ENCODE measurements around the gene TNFRSF1A. TPM values are rescaled to one million over a fixed set of nuclear protein-coding genes. Genes with fewer than 3 reads are reported as not detected.

The TNFRSF1A gene
- total and polyA plus RNA-seq, 9 of the 15 experiments (the other 6 are each of a cell fraction or from before 2014, with no cell fraction given), result 0.76 to 43.5 (median 30.0) TPM

DNA sequence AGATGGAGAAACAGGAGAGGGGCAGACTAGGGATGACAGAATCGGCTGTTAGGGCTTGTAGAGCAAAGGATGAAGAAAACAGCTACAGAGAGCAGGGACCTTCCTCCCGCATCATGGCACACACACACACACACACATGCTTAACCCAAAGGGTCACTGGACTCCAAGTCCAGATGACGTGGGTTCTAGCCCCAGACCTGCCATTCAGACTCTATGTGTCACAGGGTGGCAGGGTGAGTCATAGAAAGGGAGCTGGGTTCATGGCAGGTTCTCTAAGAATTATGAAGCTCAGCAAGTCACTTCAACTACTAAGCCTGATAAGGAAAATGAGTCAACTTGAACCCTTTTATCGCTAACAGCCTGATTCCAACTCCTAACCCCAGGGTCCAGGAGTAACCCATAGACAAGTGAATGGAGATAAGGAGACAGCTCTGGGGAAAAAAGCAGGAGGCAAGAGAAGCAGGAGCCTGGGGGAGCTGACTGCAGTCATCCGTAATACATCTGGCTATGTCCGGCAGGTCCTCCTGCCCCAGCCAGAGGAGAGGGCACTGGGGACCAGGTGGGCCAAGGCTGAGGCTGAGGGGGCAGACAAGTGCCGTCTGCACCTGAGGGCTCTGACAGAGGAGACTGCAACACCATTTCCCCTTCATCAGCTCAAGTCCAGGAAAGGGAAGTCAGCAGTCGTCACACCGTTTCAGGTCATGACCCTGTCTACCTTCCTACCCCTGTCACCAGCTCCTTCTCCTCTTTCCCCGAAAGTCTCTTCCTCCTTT, 3.6 kb upstream of the TNFRSF1A start (continued):
- TF ChIP-seq JUN (IDR thresholded peaks at IDR 0.05; ENCODE audit: borderline replicate concordance, low read depth, low read length) (peak; percentile 97), JUN (CRISPR knock-in tag; IDR thresholded peaks at IDR 0.05; ENCODE audit: borderline replicate concordance) (peak; percentile 38; the same call in 1 of the 2 replicates), DPF2 (IDR thresholded peaks at IDR 0.05) (peak; percentile 97), TBL1XR1 (IDR thresholded peaks at IDR 0.05; ENCODE audit: low read length in 2 of 2) (peak in 1 of 2 experiments; percentile 95; a peak in 2 of 4 replicates), CBFB (CRISPR knock-in tag; IDR thresholded peaks at IDR 0.05) (no peak), HMG20B (CRISPR knock-in tag; IDR thresholded peaks at IDR 0.05) (no peak), SRF (CRISPR knock-in tag; IDR thresholded peaks at IDR 0.05) (0 out of 4 replicates have a peak, but pooled peaks of 1 of the 2 experiments have one; percentile 49), CHD2 (IDR thresholded peaks at IDR 0.05; ENCODE audit: low read depth, low read length) (no peak), MAZ (CRISPR knock-in tag; conservative IDR thresholded peaks at IDR 0.05 in 1 of 2, IDR thresholded peaks at IDR 0.05 in 1 of 2) (peak in 1 of 2 experiments; percentile 61; a peak in 2 of 4 replicates), SMARCE1 (IDR thresholded peaks at IDR 0.05) (peak; percentile 97), LEF1 (IDR thresholded peaks at IDR 0.05) (peak; percentile 78), ARID1B (IDR thresholded peaks at IDR 0.05) (peak; percentile 96), ETV6 (IDR thresholded peaks at IDR 0.05; ENCODE audit: borderline replicate concordance in 1 of 2, low read depth in 2 of 2, low read length in 1 of 2) (peak in 1 of 2 experiments; percentile 59; a peak in 1 of 4 replicates), ETV6 (CRISPR knock-in tag; IDR thresholded peaks at IDR 0.05; ENCODE audit: borderline replicate concordance) (no peak)
- TF ChIP-seq, protein P1, sequence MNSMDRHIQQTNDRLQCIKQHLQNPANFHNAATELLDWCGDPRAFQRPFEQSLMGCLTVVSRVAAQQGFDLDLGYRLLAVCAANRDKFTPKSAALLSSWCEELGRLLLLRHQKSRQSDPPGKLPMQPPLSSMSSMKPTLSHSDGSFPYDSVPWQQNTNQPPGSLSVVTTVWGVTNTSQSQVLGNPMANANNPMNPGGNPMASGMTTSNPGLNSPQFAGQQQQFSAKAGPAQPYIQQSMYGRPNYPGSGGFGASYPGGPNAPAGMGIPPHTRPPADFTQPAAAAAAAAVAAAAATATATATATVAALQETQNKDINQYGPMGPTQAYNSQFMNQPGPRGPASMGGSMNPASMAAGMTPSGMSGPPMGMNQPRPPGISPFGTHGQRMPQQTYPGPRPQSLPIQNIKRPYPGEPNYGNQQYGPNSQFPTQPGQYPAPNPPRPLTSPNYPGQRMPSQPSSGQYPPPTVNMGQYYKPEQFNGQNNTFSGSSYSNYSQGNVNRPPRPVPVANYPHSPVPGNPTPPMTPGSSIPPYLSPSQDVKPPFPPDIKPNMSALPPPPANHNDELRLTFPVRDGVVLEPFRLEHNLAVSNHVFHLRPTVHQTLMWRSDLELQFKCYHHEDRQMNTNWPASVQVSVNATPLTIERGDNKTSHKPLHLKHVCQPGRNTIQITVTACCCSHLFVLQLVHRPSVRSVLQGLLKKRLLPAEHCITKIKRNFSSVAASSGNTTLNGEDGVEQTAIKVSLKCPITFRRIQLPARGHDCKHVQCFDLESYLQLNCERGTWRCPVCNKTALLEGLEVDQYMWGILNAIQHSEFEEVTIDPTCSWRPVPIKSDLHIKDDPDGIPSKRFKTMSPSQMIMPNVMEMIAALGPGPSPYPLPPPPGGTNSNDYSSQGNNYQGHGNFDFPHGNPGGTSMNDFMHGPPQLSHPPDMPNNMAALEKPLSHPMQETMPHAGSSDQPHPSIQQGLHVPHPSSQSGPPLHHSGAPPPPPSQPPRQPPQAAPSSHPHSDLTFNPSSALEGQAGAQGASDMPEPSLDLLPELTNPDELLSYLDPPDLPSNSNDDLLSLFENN (IDR thresholded peaks at IDR 0.05; ENCODE audit: low read depth in 2 of 2, low read length in 2 of 2), result peak in 1 of 2 experiments; percentile 81; a peak in 2 of 4 replicates
- TF ChIP-seq, protein P2, sequence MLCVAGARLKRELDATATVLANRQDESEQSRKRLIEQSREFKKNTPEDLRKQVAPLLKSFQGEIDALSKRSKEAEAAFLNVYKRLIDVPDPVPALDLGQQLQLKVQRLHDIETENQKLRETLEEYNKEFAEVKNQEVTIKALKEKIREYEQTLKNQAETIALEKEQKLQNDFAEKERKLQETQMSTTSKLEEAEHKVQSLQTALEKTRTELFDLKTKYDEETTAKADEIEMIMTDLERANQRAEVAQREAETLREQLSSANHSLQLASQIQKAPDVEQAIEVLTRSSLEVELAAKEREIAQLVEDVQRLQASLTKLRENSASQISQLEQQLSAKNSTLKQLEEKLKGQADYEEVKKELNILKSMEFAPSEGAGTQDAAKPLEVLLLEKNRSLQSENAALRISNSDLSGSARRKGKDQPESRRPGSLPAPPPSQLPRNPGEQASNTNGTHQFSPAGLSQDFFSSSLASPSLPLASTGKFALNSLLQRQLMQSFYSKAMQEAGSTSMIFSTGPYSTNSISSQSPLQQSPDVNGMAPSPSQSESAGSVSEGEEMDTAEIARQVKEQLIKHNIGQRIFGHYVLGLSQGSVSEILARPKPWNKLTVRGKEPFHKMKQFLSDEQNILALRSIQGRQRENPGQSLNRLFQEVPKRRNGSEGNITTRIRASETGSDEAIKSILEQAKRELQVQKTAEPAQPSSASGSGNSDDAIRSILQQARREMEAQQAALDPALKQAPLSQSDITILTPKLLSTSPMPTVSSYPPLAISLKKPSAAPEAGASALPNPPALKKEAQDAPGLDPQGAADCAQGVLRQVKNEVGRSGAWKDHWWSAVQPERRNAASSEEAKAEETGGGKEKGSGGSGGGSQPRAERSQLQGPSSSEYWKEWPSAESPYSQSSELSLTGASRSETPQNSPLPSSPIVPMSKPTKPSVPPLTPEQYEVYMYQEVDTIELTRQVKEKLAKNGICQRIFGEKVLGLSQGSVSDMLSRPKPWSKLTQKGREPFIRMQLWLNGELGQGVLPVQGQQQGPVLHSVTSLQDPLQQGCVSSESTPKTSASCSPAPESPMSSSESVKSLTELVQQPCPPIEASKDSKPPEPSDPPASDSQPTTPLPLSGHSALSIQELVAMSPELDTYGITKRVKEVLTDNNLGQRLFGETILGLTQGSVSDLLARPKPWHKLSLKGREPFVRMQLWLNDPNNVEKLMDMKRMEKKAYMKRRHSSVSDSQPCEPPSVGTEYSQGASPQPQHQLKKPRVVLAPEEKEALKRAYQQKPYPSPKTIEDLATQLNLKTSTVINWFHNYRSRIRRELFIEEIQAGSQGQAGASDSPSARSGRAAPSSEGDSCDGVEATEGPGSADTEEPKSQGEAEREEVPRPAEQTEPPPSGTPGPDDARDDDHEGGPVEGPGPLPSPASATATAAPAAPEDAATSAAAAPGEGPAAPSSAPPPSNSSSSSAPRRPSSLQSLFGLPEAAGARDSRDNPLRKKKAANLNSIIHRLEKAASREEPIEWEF (CRISPR knock-in tag; IDR thresholded peaks at IDR 0.05), result no peak
- TF ChIP-seq, protein P3, sequence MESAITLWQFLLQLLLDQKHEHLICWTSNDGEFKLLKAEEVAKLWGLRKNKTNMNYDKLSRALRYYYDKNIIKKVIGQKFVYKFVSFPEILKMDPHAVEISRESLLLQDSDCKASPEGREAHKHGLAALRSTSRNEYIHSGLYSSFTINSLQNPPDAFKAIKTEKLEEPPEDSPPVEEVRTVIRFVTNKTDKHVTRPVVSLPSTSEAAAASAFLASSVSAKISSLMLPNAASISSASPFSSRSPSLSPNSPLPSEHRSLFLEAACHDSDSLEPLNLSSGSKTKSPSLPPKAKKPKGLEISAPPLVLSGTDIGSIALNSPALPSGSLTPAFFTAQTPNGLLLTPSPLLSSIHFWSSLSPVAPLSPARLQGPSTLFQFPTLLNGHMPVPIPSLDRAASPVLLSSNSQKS (CRISPR knock-in tag; IDR thresholded peaks at IDR 0.05), result no peak

All from K562 (cell line).